T-helper 2 cell treated with Interferon-gamma antibody and Interleukin-4, amounts not matched to agents 5 μg/mL and 100 μg/mL, for 36 hours (primary cell): ENCODE data around the gene FRMD8.
"Not testable (repeated sequence)": the region's sequence is repeated elsewhere in the genome, so short reads cannot be mapped to it uniquely, and the experiment has no call there.

Experiments used
- DNase-seq: peaks from one replicate; pipeline ENCODE4 v3.0.0; 2021; ENCODE audit warnings: low spot score
- H3K27ac Mint-ChIP-seq: one replicate; pipeline ENCODE4 v1.8.0; 2021; ENCODE audit warnings: mild to moderate bottlenecking, mixed read lengths
- H3K27me3 Mint-ChIP-seq: one replicate; pipeline ENCODE4 v1.8.0; 2021; ENCODE audit warnings: low read depth, mixed read lengths
- H3K36me3 Mint-ChIP-seq: one replicate; pipeline ENCODE4 v1.8.0; 2021; ENCODE audit warnings: low read depth, mixed read lengths
- H3K4me1 Mint-ChIP-seq: one replicate; pipeline ENCODE4 v1.8.0; 2021; ENCODE audit warnings: low read depth, mixed read lengths
- H3K4me3 Mint-ChIP-seq: one replicate; pipeline ENCODE4 v1.8.0; 2022; ENCODE audit warnings: mild to moderate bottlenecking, moderate library complexity, mixed read lengths
- H3K9me3 Mint-ChIP-seq: one replicate; pipeline ENCODE4 v1.8.0; 2021; ENCODE audit warnings: mixed read lengths

The FRMD8 gene

DNA sequence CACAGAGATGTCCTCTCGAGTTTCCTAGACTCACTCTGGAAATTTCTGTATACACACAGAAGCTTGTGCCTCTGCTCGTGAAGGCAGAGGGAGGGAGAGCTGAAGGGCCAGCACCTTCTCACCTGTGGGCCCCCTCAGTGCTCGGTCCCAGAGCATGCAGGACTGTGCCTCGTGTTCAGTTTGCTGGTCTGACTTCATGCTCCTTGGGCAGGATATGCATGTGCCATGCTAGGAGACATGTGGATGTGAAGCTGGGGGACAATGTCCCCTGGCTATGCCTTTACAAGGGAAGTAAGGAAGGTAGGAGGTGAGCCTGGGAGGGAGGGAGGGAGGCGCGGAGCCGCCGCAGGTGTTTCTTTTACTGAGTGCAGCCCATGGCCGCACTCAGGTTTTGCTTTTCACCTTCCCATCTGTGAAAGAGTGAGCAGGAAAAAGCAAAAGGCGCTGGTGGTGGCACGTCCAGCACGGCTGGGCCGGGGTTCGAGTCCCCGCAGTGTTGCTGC lies 58.7 kb downstream of the FRMD8 start:
- Mint-ChIP-seq H3K9me3 (no peaks in the 10 kb centered on the region), H3K27ac (peak overlapping the region; percentile 83), H3K4me3 (peak overlapping the region; percentile 40), H3K27me3 (no peaks in the 10 kb centered on the region), H3K4me1 (peaks cover 27% of the 10 kb centered on the region), H3K36me3 (peaks cover 20% of the 10 kb centered on the region)
- DNase-seq, result no peak

DNA sequence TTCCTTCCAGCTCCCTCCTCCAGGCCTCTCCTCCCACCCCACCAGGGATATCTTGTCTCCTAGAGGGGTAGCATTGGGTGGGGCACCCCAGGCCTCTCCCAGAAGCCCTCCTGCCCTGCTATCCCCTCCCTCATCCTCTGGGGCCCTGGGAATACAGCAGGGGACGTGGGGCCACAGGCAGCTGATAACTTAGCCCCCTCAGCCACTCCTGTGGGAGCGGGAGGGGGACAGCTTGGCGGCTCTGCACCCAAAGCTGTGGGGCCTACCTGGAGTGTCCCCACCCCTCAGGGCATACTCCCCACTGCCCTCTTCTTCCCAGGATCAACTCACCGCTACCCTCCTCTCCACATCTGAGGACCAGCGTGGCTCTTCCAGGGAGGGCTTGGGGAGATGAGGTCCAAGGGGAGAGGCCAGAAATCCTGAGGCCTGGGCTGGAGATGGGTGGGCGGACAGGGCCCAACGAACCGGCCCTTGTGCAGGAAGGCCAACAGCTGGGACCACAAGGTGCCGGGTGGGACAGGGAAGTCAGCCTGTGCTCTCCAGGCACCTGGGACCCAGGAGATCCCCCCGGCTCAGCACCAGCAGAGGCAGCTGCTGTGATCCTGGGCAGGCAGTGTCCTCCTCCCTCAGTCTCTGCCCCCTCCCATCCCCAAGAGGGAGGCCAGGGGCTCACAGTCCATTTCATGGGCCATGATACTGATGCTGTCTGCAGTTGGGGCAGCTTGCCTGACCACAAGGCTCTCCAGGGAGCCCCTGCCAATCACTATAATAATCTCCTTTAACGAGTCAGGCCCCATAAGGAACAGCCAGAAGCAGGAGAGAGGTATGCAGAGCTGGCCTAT lies 59.4 kb downstream of the FRMD8 start:
- peaks cover 17% of the 10 kb centered on the region for H3K36me3 Mint-ChIP-seq
- H3K27ac Mint-ChIP-seq, result peak overlapping the region; percentile 63
- H3K4me3 Mint-ChIP-seq, result no peak overlapping the region
- DNase-seq, result no peak
- H3K9me3 Mint-ChIP-seq, result no peaks in the 10 kb centered on the region
- H3K4me1 Mint-ChIP-seq, result peaks cover 23% of the 10 kb centered on the region
- H3K27me3 Mint-ChIP-seq, result no peaks in the 10 kb centered on the region

DNA sequence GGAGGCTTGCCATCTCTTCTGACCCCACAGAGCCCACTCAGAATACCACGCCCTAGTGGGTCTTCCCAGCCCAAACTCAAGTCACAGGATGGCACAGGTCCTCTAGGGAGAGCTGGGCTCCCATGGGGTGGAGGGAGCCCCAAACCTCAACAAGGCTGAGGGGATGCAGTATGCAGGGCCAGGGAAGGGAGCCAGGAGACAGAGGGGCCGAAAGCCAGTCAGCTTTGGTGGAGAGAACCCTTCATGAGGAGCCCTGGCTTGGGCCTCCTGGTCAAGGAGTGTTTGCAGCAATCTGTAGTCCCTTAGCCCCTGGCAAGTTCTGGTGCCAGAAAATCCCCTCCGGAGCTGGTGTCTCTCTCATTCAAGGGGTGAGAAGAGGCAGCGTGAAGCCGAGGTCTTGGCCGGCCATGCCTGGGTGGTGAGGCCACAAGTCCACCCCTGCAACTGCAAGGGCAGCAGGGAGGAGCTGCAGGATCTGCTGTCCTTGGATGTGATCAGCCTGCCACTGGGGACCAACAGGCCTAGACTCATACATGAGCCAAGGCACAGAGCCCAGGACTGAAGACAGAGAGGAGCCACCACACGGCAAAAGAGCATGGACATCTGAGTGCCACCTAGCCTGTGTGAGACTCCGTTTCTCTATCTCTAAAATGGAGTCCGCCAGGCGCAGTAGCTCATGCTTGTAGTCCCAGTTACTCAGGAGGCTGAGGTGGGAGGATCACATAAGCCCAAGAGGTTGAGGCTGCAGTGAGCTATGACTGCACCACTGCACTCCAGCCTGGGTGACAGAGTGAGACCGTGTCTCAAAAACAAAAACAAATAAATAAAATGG lies 60.2 kb downstream of the FRMD8 start:
- Mint-ChIP-seq H3K36me3 (peaks cover 12% of the 10 kb centered on the region), H3K27ac (peak overlapping the region; percentile 69), H3K27me3 (no peaks in the 10 kb centered on the region), H3K4me1 (peaks cover 18% of the 10 kb centered on the region), H3K9me3 (no peaks in the 10 kb centered on the region), H3K4me3 (no peak overlapping the region)
- DNase-seq, result no peak

DNA sequence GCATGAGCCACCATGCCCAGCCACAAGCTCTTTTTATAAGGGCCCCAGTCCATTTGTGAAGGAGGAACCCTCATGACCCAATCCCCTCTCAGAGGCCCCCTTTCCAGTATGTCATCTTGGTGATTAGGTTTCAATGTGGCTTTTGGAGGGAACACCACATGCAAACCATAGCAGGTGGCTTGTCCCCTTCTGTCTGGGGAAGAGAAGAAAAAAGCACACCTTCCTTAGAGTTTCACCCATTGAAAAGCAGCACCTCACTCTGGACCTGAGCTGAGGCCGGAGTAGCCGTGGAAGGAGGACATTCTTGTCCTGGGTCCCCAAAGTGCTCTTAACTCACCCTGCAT lies 61.6 kb downstream of the FRMD8 start:
- DNase-seq, result no peak
- no peaks in the 10 kb centered on the region for H3K27me3 Mint-ChIP-seq
- H3K4me1 Mint-ChIP-seq, result peaks cover 7% of the 10 kb centered on the region
- no peak overlapping the region for H3K4me3 Mint-ChIP-seq
- H3K9me3 Mint-ChIP-seq, result no peaks in the 10 kb centered on the region
- H3K27ac Mint-ChIP-seq, result peak overlapping the region; percentile 49
- H3K36me3 Mint-ChIP-seq, result peaks cover 9% of the 10 kb centered on the region

DNA sequence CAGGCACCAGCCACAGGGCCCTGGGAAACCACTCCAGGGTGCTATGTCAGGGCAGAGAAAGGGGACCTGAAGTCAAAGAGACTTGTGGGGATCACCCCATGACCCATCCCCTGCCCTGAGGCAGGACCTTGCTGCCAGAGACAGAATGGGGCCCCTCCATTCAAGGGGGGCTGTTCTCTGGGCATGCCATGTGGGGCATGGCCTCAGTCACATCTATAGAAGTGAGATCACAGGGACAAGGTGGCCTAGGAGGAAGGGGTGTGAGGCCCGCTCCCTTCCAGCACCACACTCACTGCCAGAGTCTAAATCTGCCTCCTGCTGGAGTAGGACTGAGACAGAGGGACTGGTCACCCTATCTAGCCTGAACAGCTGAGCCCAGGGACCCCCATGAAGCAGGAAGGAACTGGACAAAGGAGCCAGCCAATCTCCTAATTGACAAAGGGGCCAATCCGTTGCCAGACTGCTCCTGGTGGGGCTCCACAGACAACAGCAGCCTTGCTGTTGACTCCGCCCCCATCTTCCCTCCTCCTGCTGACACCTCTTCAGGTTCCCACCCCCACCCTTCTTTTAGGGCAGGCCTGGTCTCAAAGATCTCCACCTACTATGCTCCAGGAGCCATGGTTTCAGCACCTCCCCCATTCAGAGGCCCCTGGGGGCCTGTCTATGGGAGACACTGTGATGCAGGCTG lies 62.1 kb downstream of the FRMD8 start:
- no peak overlapping the region for H3K4me3 Mint-ChIP-seq
- H3K4me1 Mint-ChIP-seq, result peaks cover 5% of the 10 kb centered on the region
- peaks cover 6% of the 10 kb centered on the region for H3K36me3 Mint-ChIP-seq
- DNase-seq, result no peak
- no peaks in the 10 kb centered on the region for H3K9me3 Mint-ChIP-seq
- no peaks in the 10 kb centered on the region for H3K27me3 Mint-ChIP-seq
- no peak overlapping the region for H3K27ac Mint-ChIP-seq

DNA sequence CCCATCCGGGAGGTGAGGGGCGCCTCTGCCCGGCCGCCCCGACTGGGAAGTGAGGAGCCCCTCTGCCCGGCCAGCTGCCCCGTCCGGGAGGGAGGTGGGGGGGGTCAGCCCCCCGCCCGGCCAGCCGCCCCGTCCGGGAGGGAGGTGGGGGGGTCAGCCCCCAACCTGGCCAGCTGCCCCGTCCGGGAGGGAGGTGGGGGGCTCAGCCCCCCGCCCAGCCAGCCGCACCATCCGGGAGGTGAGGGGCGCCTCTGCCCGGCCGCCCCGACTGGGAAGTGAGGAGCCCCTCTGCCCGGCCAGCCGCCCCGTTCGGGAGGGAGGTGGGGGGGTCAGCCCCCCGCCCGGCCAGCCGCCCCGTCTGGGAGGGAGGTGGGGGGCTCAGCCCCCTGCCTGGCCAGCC lies 64.9 kb downstream of the FRMD8 start:
- peaks cover 15% of the 10 kb centered on the region for H3K4me1 Mint-ChIP-seq
- H3K27ac Mint-ChIP-seq, H3K36me3 Mint-ChIP-seq, H3K4me3 Mint-ChIP-seq, H3K27me3 Mint-ChIP-seq, H3K9me3 Mint-ChIP-seq, DNase-seq: not testable (repeated sequence)

DNA sequence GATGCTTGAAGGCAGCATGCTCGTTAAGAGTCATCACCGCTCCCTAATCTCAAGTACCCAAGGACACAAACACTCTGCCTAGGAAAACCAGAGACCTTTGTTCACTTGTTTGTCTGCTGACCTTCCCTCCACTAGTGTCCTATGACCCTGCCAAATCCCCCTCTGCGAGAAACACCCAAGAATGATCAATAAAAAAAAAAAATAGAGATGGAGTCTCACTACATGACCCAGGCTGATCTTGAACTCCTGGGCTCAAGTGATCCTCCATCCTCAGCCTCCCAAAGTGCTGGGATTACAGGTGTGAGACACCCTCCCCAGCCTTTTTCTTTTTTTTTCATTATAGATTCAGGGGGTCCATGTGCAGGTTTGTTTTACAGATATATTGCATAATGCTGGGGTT lies 65.8 kb downstream of the FRMD8 start:
- peaks cover 18% of the 10 kb centered on the region for H3K4me1 Mint-ChIP-seq
- H3K27ac Mint-ChIP-seq, DNase-seq, H3K9me3 Mint-ChIP-seq, H3K27me3 Mint-ChIP-seq, H3K36me3 Mint-ChIP-seq, H3K4me3 Mint-ChIP-seq: not testable (repeated sequence)

DNA sequence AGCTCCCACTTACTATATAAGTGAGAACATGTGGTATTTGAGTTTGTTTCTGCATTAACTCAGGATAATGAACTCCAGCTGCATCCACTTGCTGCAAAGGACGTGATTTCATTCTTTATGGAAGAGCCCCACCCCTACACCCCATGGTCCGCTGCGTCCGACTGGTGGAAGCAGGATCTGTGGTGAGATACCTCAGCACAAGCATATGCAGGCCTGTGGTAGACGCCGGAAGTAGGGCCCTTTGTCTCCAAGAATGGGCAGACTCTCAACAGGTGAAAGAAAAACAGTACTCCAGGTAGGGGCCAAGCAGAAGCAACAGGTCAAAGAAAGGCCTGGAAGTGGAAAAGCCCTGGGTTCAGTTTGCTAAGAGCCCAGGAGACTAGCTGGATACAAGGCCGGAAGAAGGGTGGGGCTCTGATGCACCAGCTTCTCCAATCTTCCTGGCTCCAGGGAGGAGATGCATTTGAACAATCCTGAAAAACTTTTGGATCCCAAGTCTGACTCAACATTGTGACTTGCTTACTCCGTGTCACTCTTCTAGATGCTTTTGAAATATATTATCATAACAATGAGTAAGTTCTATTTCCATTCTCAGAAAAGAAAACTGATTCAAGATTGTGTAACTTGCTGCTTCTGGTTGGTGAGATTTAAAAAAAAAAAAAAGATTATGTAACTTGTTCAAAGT lies 66.5 kb downstream of the FRMD8 start:
- Mint-ChIP-seq H3K27me3 (no peaks in the 10 kb centered on the region), H3K4me1 (peaks cover 20% of the 10 kb centered on the region), H3K4me3 (peak overlapping the region; percentile 22), H3K36me3 (peaks cover 3% of the 10 kb centered on the region), H3K27ac (no peak overlapping the region), H3K9me3 (no peaks in the 10 kb centered on the region)
- DNase-seq, result no peak

DNA sequence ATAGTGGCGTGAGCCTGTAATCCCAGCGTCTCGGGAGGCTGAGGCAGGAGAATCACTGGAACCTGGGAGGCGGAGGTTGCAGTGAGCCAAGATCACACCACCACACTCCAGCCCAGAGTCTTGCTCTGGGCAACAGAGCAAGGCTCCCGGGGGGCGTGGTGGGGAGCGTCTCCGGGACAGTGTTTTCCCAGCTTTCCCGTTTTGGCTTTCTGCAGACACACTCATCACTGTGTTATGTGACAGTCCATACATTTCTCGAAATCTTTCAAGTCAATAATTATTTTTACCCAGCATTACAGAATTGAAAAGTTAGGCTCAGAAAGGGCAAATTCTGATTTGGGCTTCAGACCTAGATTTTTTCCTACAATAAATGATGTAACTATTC lies 67.9 kb downstream of the FRMD8 start:
- Mint-ChIP-seq H3K4me3 (peak overlapping the region; percentile 92), H3K27ac (no peak overlapping the region)
- DNase-seq, result no peak

DNA sequence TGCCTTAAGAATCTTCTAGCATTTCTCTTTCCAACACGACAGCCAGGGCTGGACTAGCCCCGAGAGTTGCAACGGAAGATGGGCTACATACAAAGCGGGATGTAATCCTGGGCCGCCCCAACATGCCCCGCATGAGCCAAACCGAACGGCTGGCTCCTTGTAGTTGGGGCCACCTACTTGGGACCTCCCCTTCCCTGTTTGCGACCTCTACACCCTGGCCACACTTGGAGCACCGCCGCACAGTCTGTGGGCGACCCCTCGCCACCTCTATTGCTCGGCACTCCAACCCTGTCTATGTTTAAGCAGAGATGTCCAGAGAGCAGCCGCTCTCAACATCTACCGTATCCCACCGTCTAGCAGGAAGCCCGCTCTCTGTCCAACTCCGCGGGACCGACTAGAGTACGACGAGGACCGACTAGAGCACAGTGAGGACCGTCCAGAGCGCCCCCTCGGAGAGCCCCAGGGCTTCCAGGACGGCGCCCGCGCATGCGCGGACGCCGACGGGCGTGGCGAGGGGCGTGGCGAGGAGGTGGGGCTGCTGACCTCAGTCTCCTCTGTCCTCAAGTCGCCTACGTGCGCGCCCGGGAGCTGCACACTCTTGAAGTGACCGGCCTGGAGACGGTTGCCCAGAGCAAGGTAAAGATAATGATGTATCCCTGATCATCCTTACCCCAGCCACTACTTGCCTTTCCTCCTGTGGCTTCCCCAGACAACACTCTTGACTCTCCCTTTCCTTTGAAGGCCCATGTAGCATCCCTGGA lies 68.4 kb downstream of the FRMD8 start:
- Mint-ChIP-seq H3K36me3 (peaks cover 3% of the 10 kb centered on the region), H3K27me3 (no peaks in the 10 kb centered on the region), H3K4me1 (peaks cover 21% of the 10 kb centered on the region), H3K4me3 (peak overlapping the region; percentile 92), H3K27ac (peak overlapping the region; percentile 76), H3K9me3 (no peaks in the 10 kb centered on the region)
- DNase-seq, result peak; percentile 84

More for the DNA sequence above, 67.9 kb downstream of the FRMD8 start:
- H3K36me3 Mint-ChIP-seq, result peaks cover 3% of the 10 kb centered on the region
- no peaks in the 10 kb centered on the region for H3K9me3 Mint-ChIP-seq
- H3K27me3 Mint-ChIP-seq, result no peaks in the 10 kb centered on the region
- peaks cover 21% of the 10 kb centered on the region for H3K4me1 Mint-ChIP-seq

DNA sequence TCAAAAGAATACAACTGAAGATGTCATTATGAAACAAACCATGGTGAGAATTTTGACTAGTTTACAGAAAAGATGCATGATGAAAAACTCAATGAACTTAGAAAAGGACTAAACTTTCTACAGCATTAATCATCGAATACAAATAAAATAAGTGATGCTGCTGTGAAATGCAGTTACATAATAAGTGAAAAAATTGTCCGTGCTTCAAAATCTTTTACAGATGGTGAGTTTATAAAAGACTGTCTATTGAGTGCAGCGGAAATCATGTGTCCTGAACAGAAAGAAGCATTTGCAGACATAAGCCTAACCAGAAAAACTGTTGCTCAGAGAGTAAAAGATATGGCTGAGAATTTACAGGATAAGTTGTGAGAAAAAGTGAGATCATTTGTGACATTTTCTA lies 70.0 kb downstream of the FRMD8 start:
- H3K4me1 Mint-ChIP-seq, result peaks cover 21% of the 10 kb centered on the region
- H3K9me3 Mint-ChIP-seq, result no peaks in the 10 kb centered on the region
- no peaks in the 10 kb centered on the region for H3K27me3 Mint-ChIP-seq
- peak overlapping the region; percentile 76 for H3K4me3 Mint-ChIP-seq
- H3K27ac Mint-ChIP-seq, result peak overlapping the region; percentile 56
- H3K36me3 Mint-ChIP-seq, result peaks cover 3% of the 10 kb centered on the region
- DNase-seq, result no peak

DNA sequence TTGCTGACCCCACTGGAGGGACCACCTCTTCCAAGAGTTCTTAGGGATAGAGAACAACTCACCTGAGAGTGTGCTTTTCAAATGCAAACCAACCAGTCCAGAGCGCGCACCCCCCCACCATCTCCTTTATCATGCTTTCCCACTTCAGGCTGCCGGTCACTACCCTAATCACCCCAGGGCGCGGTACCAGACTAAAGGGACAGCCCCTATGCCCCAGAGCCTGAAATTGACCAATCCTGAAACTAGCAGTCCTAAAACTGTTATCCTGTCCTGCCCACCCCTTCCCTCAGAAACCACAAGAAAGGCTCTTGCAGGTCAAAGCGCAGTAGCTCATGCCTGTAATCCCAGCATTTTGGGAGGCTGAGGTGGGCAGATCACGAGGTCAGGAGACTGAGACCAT lies 73.1 kb downstream of the FRMD8 start:
- Mint-ChIP-seq H3K27me3 (no peaks in the 10 kb centered on the region), H3K9me3 (no peaks in the 10 kb centered on the region), H3K36me3 (peaks cover 3% of the 10 kb centered on the region), H3K27ac (no peak overlapping the region), H3K4me1 (peaks cover 18% of the 10 kb centered on the region), H3K4me3 (no peak overlapping the region)
- no peak for DNase-seq
